GM18868 (cell line): ENCODE data around the gene LMX1B.
A peak's percentile ranks its signal among the peaks of the same experiment; 100 is the strongest.
"Not testable (repeated sequence)": the region's sequence is repeated elsewhere in the genome, so short reads cannot be mapped to it uniquely, and the experiment has no call there.

Source experiments
- ATAC-seq: cut with Tn5 transposase; IDR thresholded peaks from one replicate; pipeline ENCODE4 v1.9.1; 2021; ENCODE audit warnings: mild to moderate bottlenecking, moderate library complexity; ENCODE audit not compliant: unreplicated experiment

Gene LMX1B

GRCh38 chr9:126705767-126706697 lies 92.3 kb downstream of the LMX1B start:
- no peak for ATAC-seq

- no peak for ATAC-seq
These were observed 92.9 kb downstream of the LMX1B start for GRCh38 chr9:126706698-126707053.

- no peak for ATAC-seq
These were observed 93.4 kb downstream of the LMX1B start for GRCh38 chr9:126707083-126707482.

GRCh38 chr9:126707712-126708111 lies 94.0 kb downstream of the LMX1B start:
- not testable (repeated sequence) for ATAC-seq

- ATAC-seq, result no peak
These were observed 94.5 kb downstream of the LMX1B start for GRCh38 chr9:126708178-126708577.

GRCh38 chr9:126709241-126709640 lies 95.5 kb downstream of the LMX1B start:
- ATAC-seq, result no peak

- ATAC-seq, result no peak
These were observed 101.7 kb downstream of the LMX1B start for GRCh38 chr9:126715382-126715781.

GRCh38 chr9:126717441-126717840 lies 103.7 kb downstream of the LMX1B start:
- ATAC-seq, result not testable (repeated sequence)

- ATAC-seq, result peak; percentile 42
These were observed 105.9 kb downstream of the LMX1B start for GRCh38 chr9:126719618-126720031.

GRCh38 chr9:126720036-126720435 lies 106.3 kb downstream of the LMX1B start:
- no peak for ATAC-seq

- no peak for ATAC-seq
These were observed 107.2 kb downstream of the LMX1B start for GRCh38 chr9:126720661-126721563.

GRCh38 chr9:126721564-126721981 lies 107.8 kb downstream of the LMX1B start:
- ATAC-seq, result no peak

GRCh38 chr9:126722252-126722921 lies 108.7 kb downstream of the LMX1B start:
- peak; percentile 82 for ATAC-seq

- peak; percentile 10 for ATAC-seq
These were observed 109.4 kb downstream of the LMX1B start for GRCh38 chr9:126722922-126723806.

GRCh38 chr9:126723807-126724172 lies 110.1 kb downstream of the LMX1B start:
- no peak for ATAC-seq

- no peak for ATAC-seq
These were observed 110.5 kb downstream of the LMX1B start for GRCh38 chr9:126724226-126724625.

GRCh38 chr9:126725485-126725884 lies 111.8 kb downstream of the LMX1B start:
- ATAC-seq, result not testable (repeated sequence)

GRCh38 chr9:126728210-126728609 lies 114.5 kb downstream of the LMX1B start:
- not testable (repeated sequence) for ATAC-seq

- ATAC-seq, result not testable (repeated sequence)
These were observed 116.9 kb downstream of the LMX1B start for GRCh38 chr9:126730592-126730991.

- no peak for ATAC-seq
These were observed 119.3 kb downstream of the LMX1B start for GRCh38 chr9:126733005-126733404.
